ENCODE data around the gene TAT. TPM values are rescaled to one million over a fixed set of nuclear protein-coding genes. Genes with fewer than 3 reads are reported as not detected.

The TAT gene
- total RNA-seq, 1 donor: not detected

DNA sequence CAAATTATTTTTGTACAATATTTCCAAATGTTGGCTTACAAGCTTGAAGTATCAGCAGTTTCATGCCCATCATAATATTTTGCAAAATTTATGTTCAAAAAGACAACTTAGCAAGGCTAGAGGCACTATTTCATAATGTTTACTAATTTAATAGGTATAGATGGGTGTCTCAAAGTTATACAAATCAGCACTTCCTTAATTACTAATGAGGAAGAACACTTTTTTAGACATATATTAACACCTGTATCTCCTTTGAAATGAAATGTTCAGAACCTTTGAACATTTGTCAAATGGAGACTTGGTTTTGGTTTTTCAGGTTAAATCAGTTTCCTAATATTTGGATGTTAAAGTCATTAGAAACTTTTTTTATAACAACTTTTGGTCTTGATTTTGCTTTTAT lies 2.2 kb downstream of the TAT start:
- DNase-seq (ENCODE audit: low read depth): no peak
- H3K4me3 ChIP-seq (ENCODE audit: low read depth, low read length): no peak overlapping the region
- TF ChIP-seq CTCF (IDR thresholded peaks at IDR 0.05; ENCODE audit: insufficient read depth, low read depth, low read length): no peak

- no peak for TF ChIP-seq CTCF (IDR thresholded peaks at IDR 0.05; ENCODE audit: insufficient read depth, low read depth, low read length)
- no peak overlapping the region for H3K4me3 ChIP-seq (ENCODE audit: low read depth, low read length)
- no peak for DNase-seq (ENCODE audit: low read depth)
Observed at GRCh38 chr16:71573387-71574094, 3.4 kb downstream of the TAT start.

GRCh38 chr16:71572497-71573116 lies 4.3 kb downstream of the TAT start:
- no peak for TF ChIP-seq CTCF (IDR thresholded peaks at IDR 0.05; ENCODE audit: insufficient read depth, low read depth, low read length)
- DNase-seq (ENCODE audit: low read depth): no peak
- H3K4me3 ChIP-seq (ENCODE audit: low read depth, low read length): no peak overlapping the region

GRCh38 chr16:71570144-71570543 lies 6.7 kb downstream of the TAT start:
- no peak overlapping the region for H3K4me3 ChIP-seq (ENCODE audit: low read depth, low read length)
- TF ChIP-seq CTCF (IDR thresholded peaks at IDR 0.05; ENCODE audit: insufficient read depth, low read depth, low read length): no peak
- DNase-seq (ENCODE audit: low read depth): no peak

- DNase-seq (ENCODE audit: low read depth): no peak
- TF ChIP-seq CTCF (IDR thresholded peaks at IDR 0.05; ENCODE audit: insufficient read depth, low read depth, low read length): no peak
- H3K4me3 ChIP-seq (ENCODE audit: low read depth, low read length): no peak overlapping the region
Observed at GRCh38 chr16:71569621-71570020, 7.3 kb downstream of the TAT start.

- DNase-seq (ENCODE audit: low read depth): no peak
- H3K4me3 ChIP-seq (ENCODE audit: low read depth, low read length): no peak overlapping the region
- no peak for TF ChIP-seq CTCF (IDR thresholded peaks at IDR 0.05; ENCODE audit: insufficient read depth, low read depth, low read length)
Observed at GRCh38 chr16:71568551-71568950, 8.3 kb downstream of the TAT start.

Data from fibroblast of villous mesenchyme (primary cell).